WTC11 (cell line): Measurements from ENCODE around the gene GALNT7.

Experiments used
- ATF6 ChIP-seq: sonication (generic); formaldehyde crosslinking; IDR thresholded peaks from 2 replicates; pipeline ENCODE4 v1.8.1; 2023; ENCODE audit warnings: mild to moderate bottlenecking, missing genetic modification reagents
- CBFB ChIP-seq: sonication (generic); formaldehyde crosslinking; IDR thresholded peaks from 2 replicates; pipeline ENCODE4 v1.8.1; 2022; ENCODE audit warnings: mild to moderate bottlenecking, low read depth, missing genetic modification reagents
- CTCF ChIP-seq: fragments of 200-600 bp; IDR thresholded peaks from 2 replicates; pipeline ENCODE4 v1.8.0; 2022; ENCODE audit warnings: antibody characterized with exemption
- E2F1 ChIP-seq: sonication (generic); formaldehyde crosslinking; IDR thresholded peaks from 2 replicates; pipeline ENCODE4 v1.8.0; 2022; ENCODE audit warnings: mild to moderate bottlenecking, missing genetic modification reagents
- MAX ChIP-seq: sonication (generic); formaldehyde crosslinking; IDR thresholded peaks from 2 replicates; pipeline ENCODE4 v1.8.0; 2022; ENCODE audit warnings: mild to moderate bottlenecking, missing genetic modification reagents
- NFATC4 ChIP-seq: fragments of 250-450 bp; sonication (Bioruptor Pico); IDR thresholded peaks from 2 replicates; pipeline ENCODE4 v1.9.0; 2021; ENCODE audit warnings: mild to moderate bottlenecking
- NFE2L1 ChIP-seq: sonication (generic); formaldehyde crosslinking; IDR thresholded peaks from 2 replicates; pipeline ENCODE4 v1.8.1; 2023; ENCODE audit warnings: missing genetic modification reagents
- STAT6 ChIP-seq: sonication (generic); formaldehyde crosslinking; conservative IDR thresholded peaks from 2 replicates; pipeline ENCODE4 v1.8.1; 2023; ENCODE audit warnings: mild to moderate bottlenecking, low read depth, missing genetic modification reagents, moderate library complexity
- TCF7 ChIP-seq: sonication (generic); formaldehyde crosslinking; IDR thresholded peaks from 2 replicates; pipeline ENCODE4 v1.8.0; 2022; ENCODE audit warnings: mild to moderate bottlenecking, low read depth, missing genetic modification reagents, moderate library complexity
- ZNF317 ChIP-seq: sonication (generic); formaldehyde crosslinking; IDR thresholded peaks from 2 replicates; pipeline ENCODE4 v1.8.1; 2023; ENCODE audit warnings: low read depth, mild to moderate bottlenecking, moderate library complexity, missing genetic modification reagents, borderline replicate concordance

GRCh38 chr4:173284463-173284862, 115.9 kb downstream of the GALNT7 start:
- TF ChIP-seq CTCF (no peak), NFATC4 (CRISPR knock-in tag) (no peak), ATF6 (CRISPR knock-in tag) (no peak), NFE2L1 (CRISPR knock-in tag) (no peak), E2F1 (CRISPR knock-in tag) (no peak), MAX (CRISPR knock-in tag) (no peak), ZNF317 (CRISPR knock-in tag) (no peak), CBFB (no peak), STAT6 (CRISPR knock-in tag) (no peak), TCF7 (CRISPR knock-in tag) (no peak)
